Left lung (tissue), 10 donors: ENCODE results near the gene MARF1. TPM values are rescaled to one million over a fixed set of nuclear protein-coding genes. Genes with fewer than 3 reads are reported as not detected.
A peak's percentile ranks its signal among the peaks of the same experiment; 100 is the strongest.
"Not testable (repeated sequence)": the region's sequence is repeated elsewhere in the genome, so short reads cannot be mapped to it uniquely, and the experiment has no call there.

Experiments
- ATAC-seq: fragments of 200-7000 bp; cut with Tn5 transposase; one replicate; pipeline ENCODE4 v1.9.1; 2020; ENCODE audit warnings: moderate library complexity
- DNase-seq, 4 donors: peaks; one replicate each; pipeline ENCODE4 v3.0.0-alpha.2; 2013 to 2020
- H3K27ac ChIP-seq, 2 donors: fragments of 200-600 bp; sonication (generic) in 1 of 2; one replicate each; pipeline versions ENCODE4 v1.5.0 to v1.8.0; 2020 to 2021
- H3K27me3 ChIP-seq, 2 donors: fragments of 200-600 bp; sonication (generic) in 1 of 2; one replicate each; pipeline versions ENCODE4 v1.5.0 to v1.8.0; 2020 to 2021
- H3K36me3 ChIP-seq, 2 donors: fragments of 200-600 bp; sonication (generic) in 1 of 2; one replicate each; pipeline versions ENCODE4 v1.5.0 to v1.8.0; 2020 to 2021
- H3K4me1 ChIP-seq, 2 donors: fragments of 200-600 bp; one replicate each; pipeline ENCODE4 v1.8.0; 2021
- H3K4me3 ChIP-seq, 2 donors: fragments of 200-600 bp; sonication (generic) in 1 of 2; one replicate each; pipeline versions ENCODE4 v1.5.0 to v1.8.0; 2020 to 2021; ENCODE audit warnings: mild to moderate bottlenecking in 1 of 2
- H3K9me3 ChIP-seq, 2 donors: fragments of 200-600 bp; sonication (generic) in 1 of 2; one replicate each; pipeline versions ENCODE4 v1.5.0 to v1.8.0; 2020 to 2021
- intact Hi-C, 2 donors: fragments of 100-400 bp; cut with DNase I; formaldehyde crosslinking; loops; one replicate each; pipeline versions ENCODE4 v1.11.2 to v1.14.2; 2022
- polyA plus RNA-seq, 6 donors: library from polyadenylated mRNA; unstranded; fragments of 120-200 nt; gene quantifications; one replicate each; pipeline ENCODE4 v1.2.1, GENCODE V29; 2013; ENCODE audit not compliant: insufficient read length in 6 of 6
- total RNA-seq, 2 donors: library from RNA; stranded (reverse); fragmentation: NEBNext Ultra II Directional; extraction: Animal tissue kit (Norgen Biotek cat#: 25700); gene quantifications; one replicate each; pipeline ENCODE4 v1.2.1, GENCODE V29; 2021
- TF ChIP-seq, protein P1 (sequence below), 2 donors: fragments of 200-600 bp; sonication (generic) in 1 of 2; IDR thresholded peaks; one replicate each; pipeline versions ENCODE4 v1.5.0 to v1.8.0; 2021; ENCODE audit warnings: antibody characterized with exemption in 2 of 2
- donor health status: DM: no; HTN: yes; CAD: no.
- donor health status: DM: no; HTN: no; CAD: no.

Gene MARF1
- total and polyA plus RNA-seq, 8 donors = 60.1 to 86.1 (median 71.0) TPM

DNA sequence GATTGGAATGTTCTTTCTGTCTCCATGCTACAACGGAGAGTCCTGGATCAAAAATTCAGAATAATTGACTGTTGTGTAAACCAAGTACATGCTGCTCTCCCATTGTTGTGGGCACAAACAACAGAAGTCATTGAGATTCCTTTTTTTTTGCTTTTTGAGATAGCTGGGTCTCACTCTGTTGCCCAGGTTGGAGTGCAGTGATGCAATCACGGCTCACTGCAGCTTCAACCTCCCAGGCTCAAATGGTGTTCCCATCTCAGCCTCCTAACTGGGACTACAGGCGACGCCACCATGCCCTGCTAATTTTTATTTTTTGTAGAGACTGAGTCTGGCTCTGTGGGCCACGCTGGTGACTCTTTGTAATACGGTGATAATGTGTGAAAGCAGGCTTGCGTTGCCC, 31.6 kb upstream of the MARF1 start:
- ATAC-seq (no peak), DNase-seq (no peak)
- TF ChIP-seq, protein P1, sequence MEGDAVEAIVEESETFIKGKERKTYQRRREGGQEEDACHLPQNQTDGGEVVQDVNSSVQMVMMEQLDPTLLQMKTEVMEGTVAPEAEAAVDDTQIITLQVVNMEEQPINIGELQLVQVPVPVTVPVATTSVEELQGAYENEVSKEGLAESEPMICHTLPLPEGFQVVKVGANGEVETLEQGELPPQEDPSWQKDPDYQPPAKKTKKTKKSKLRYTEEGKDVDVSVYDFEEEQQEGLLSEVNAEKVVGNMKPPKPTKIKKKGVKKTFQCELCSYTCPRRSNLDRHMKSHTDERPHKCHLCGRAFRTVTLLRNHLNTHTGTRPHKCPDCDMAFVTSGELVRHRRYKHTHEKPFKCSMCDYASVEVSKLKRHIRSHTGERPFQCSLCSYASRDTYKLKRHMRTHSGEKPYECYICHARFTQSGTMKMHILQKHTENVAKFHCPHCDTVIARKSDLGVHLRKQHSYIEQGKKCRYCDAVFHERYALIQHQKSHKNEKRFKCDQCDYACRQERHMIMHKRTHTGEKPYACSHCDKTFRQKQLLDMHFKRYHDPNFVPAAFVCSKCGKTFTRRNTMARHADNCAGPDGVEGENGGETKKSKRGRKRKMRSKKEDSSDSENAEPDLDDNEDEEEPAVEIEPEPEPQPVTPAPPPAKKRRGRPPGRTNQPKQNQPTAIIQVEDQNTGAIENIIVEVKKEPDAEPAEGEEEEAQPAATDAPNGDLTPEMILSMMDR (IDR thresholded peaks at IDR 0.05) = no peak
- Histone ChIP-seq H3K36me3 (peaks cover 0 to 43% of the 10 kb centered on the region in 2 donors), H3K27me3 (no peaks in the 10 kb centered on the region), H3K4me3 (no peak overlapping the region), H3K9me3 (no peaks in the 10 kb centered on the region), H3K4me1 (peaks cover 13 to 32% of the 10 kb centered on the region in 2 donors), H3K27ac (peak overlapping the region in 1 of 2 donors; percentile 98)
- intact Hi-C loops = no loop called here

GRCh38 chr16:15672514-15673167, 29.7 kb upstream of the MARF1 start:
- no peaks in the 10 kb centered on the region for H3K27me3 ChIP-seq
- peaks cover 13 to 32% of the 10 kb centered on the region in 2 donors for H3K4me1 ChIP-seq
- H3K9me3 ChIP-seq = no peaks in the 10 kb centered on the region
- H3K36me3 ChIP-seq = peaks cover 0 to 43% of the 10 kb centered on the region in 2 donors
- H3K27ac ChIP-seq = peak overlapping the region; percentile 91 to 98
- H3K4me3 ChIP-seq = no peak overlapping the region
- ATAC-seq (peak; percentile 95), DNase-seq (peak; percentile 91 to 96 (median 92))
- intact Hi-C loops = no loop called here
- TF ChIP-seq, protein P1 (IDR thresholded peaks at IDR 0.05) = no peak

DNA sequence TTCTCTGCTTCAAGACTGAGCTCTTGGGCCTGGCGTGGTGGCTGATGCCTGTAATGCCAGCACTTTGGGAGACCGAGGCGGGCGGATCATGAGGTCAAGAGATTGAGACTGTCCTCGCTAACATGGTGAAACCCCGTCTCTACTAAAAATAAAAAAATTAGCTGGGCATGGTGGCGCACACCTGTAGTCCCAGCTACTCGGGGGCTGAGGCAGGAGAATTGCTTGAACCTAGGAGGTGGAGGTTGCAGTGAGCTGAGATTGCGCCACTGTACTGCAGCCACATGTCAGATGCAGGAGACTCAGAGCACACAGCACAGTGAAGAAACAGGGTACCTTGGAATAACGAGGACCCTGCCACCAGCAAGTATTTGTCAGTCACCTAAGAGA, 29.2 kb upstream of the MARF1 start:
- DNase-seq, H3K27me3 ChIP-seq, intact Hi-C loops, H3K4me3 ChIP-seq, H3K9me3 ChIP-seq: not testable (repeated sequence)
- Histone ChIP-seq H3K4me1 (peaks cover 13 to 32% of the 10 kb centered on the region in 2 donors), H3K27ac (peak overlapping the region; percentile 91 to 98), H3K36me3 (peaks cover 0 to 43% of the 10 kb centered on the region in 2 donors)
- ATAC-seq = peak; percentile 3

- intact Hi-C loops = no loop called here
- H3K36me3 ChIP-seq = peaks cover 0 to 45% of the 10 kb centered on the region in 2 donors
- no peaks in the 10 kb centered on the region for H3K9me3 ChIP-seq
- H3K4me1 ChIP-seq = peaks cover 13 to 32% of the 10 kb centered on the region in 2 donors
- peak overlapping the region; percentile 91 to 98 for H3K27ac ChIP-seq
- TF ChIP-seq, protein P1 (IDR thresholded peaks at IDR 0.05) = no peak
- no peak for DNase-seq
- no peaks in the 10 kb centered on the region for H3K27me3 ChIP-seq
- no peak for ATAC-seq
- H3K4me3 ChIP-seq = no peak overlapping the region
These were observed 28.7 kb upstream of the MARF1 start for GRCh38 chr16:15671530-15672117.

GRCh38 chr16:15667091-15667742, 24.3 kb upstream of the MARF1 start:
- intact Hi-C loops = no loop called here
- DNase-seq = no peak

More at GRCh38 chr16:15667091-15667742, 24.3 kb upstream of the MARF1 start:
- ATAC-seq = no peak
- Histone ChIP-seq H3K4me1 (peaks cover 3 to 15% of the 10 kb centered on the region in 2 donors), H3K4me3 (no peak overlapping the region), H3K27ac (no peak overlapping the region), H3K27me3 (no peaks in the 10 kb centered on the region), H3K36me3 (peaks cover 0 to 64% of the 10 kb centered on the region in 2 donors), H3K9me3 (no peaks in the 10 kb centered on the region)
- TF ChIP-seq, protein P1 (IDR thresholded peaks at IDR 0.05) = no peak
